GM23248 (cell line): ENCODE measurements around the gene UNC5C.

Experiments
- EZH2 ChIP-seq: fragments of 200-600 bp; sonication (generic); IDR thresholded peaks from 2 replicates; pipeline ENCODE4 v1.6.1; 2018; ENCODE audit warnings: antibody characterized with exemption, mild to moderate bottlenecking; ENCODE audit not compliant: insufficient read depth, poor library complexity, severe bottlenecking
- EZH2phosphoT487 ChIP-seq: fragments of 200-600 bp; sonication (generic); IDR thresholded peaks from 2 replicates; pipeline ENCODE4 v1.6.1; 2018; ENCODE audit warnings: antibody characterized with exemption, moderate library complexity, mild to moderate bottlenecking, low read depth; ENCODE audit not compliant: insufficient read depth

DNA sequence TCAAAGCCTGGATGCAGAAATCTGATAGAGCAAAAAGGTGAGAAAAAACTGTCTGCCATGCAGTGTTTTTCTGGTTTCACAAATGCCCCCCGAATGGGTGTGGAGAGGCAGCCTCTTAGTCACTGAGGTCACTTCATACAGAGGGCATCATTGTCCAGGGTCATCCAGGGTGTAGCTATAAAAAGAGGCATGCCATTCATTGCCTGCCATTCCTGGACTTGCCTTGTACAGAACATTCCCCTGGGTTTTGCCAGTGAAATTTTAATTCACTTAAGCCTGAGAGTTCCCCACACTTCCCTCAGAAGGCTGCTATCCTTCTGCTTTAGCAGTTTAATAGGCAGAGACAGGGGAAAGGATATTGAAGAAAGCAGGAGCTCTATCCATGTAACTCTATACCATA is 230.3 kb downstream of the UNC5C start:
- TF ChIP-seq EZH2 (no peak), EZH2phosphoT487 (no peak)
